Fibroblast of skin of left quadriceps (primary cell): Measurements from ENCODE around the gene JOSD1.
"Not testable (repeated sequence)": the region's sequence is repeated elsewhere in the genome, so short reads cannot be mapped to it uniquely, and the experiment has no call there.

Source experiments
- DNase-seq, 2 experiments: peaks; one replicate each; pipeline ENCODE4 v3.0.0-alpha.2; 2013; ENCODE audit warnings: low read depth in 2 of 2

JOSD1 gene

GRCh38 chr22:38684895-38685294 is 15.8 kb downstream of the JOSD1 start:
- DNase-seq: no peak

- peak; percentile 52 to 60 for DNase-seq
Measured at GRCh38 chr22:38681582-38682335, 19.0 kb downstream of the JOSD1 start, which contains the start of gene TOMM22. Gene TOMM22 (plus strand): TSS chr22:38681957. CDS start chr22:38681979, 22 bp downstream.

DNA sequence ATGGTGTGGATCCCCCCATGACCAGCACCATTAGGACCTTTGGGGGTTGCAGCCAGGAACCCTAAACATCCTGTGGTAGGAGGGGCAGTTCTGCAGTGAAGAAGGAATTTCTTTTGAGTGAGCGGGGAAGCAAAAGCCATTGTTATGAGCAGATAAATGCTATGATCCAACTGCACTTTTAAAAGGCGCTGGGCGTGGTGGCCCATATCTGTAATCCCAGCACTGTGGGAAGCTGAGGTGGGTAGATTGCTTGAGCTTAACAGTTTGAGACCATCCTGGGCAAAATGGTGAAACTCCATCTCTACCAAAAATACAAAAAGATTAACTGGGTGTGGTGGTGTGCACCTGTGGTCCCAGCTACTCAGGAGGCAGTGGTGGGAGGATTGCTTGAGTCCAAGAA is 24.9 kb downstream of the JOSD1 start:
- no peak for DNase-seq

- no peak for DNase-seq
Measured at GRCh38 chr22:38674888-38675287, 25.9 kb downstream of the JOSD1 start.

GRCh38 chr22:38657045-38657909 is 43.5 kb downstream of the JOSD1 start:
- no peak for DNase-seq

GRCh38 chr22:38656256-38657044 is 44.3 kb downstream of the JOSD1 start, which contains the start of the genes CBY1 and FAM227A:
Gene CBY1 (plus strand): TSS chr22:38656638. CDS start chr22:38668055, 11,417 bp downstream.
Gene FAM227A (minus strand): TSS chr22:38656392. CDS start chr22:38650168, 6,224 bp downstream.
- peak; percentile 64 to 69 for DNase-seq

GRCh38 chr22:38655519-38656255 is 45.1 kb downstream of the JOSD1 start:
- DNase-seq: peak; percentile 14 to 18

GRCh38 chr22:38653741-38654140 is 47.0 kb downstream of the JOSD1 start:
- no peak for DNase-seq

DNA sequence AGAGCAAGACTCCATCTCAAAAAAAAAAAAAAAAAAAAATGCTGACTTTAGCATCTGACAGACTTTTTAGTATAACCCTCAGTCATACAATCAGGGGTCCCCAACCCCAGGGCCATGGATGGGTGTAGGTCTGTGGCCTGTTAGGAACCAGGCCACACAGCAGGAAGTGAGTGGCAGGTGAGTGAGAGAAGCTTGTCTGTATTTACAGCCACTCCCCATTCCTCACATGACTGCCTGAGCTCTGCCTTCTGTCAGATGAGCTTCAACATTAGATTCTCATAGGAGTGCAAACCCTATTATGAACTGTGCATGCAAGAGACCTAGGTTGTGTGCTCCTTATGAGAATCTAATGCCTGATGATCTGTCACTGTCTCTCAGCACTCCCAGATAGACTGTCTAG is 47.9 kb downstream of the JOSD1 start:
- DNase-seq: no peak

DNA sequence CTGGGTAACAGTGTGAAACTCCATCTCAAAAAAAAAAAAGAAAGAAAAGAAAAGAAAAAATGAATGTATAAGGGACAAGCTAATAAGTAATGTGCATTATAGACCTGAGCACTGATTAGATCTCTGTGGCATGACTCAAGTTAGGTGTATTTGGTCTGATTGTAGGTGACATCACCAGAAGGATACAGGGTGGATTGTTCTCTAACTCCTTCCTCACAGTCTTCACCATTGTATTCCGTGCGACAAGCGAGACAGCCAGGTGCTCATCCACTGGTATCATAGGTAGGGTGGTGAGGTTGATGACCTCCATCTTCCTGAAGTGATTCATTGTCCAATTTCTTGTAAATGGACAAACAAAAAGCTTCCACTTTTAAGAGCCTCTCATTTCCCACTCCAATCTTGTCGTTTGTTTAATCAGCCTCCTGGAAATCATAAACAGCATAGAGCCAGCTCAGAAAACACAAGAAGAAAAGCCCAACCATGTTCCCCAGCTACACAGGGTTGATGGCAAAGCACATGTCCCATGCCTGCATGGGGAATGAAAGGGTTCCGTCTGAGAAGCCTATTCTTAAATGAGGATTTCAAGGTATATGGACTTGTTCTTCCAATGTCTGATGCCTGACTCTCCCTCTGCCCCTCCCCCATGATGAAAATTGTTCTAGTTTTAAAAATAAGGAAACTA is 50.8 kb downstream of the JOSD1 start:
- no peak for DNase-seq

DNA sequence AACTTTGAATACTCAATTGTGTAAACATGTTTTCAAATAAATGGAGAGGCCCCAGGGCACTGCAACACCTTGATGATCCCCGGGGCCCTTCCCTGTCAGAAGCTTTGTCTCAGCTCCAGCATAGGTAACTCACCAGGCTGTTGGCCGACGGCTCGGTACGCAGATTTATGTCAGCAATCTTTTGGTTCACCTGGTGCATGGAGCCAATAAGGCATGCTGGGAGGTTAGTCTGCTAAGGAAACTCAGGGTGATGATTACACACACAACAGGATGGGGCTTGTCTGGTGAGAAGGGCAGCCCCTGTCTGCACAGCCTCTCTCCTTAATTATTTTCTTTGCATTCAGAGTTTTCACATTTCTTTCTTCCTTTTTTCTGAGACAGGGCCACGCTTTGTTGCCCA is 55.3 kb downstream of the JOSD1 start:
- DNase-seq: no peak

DNA sequence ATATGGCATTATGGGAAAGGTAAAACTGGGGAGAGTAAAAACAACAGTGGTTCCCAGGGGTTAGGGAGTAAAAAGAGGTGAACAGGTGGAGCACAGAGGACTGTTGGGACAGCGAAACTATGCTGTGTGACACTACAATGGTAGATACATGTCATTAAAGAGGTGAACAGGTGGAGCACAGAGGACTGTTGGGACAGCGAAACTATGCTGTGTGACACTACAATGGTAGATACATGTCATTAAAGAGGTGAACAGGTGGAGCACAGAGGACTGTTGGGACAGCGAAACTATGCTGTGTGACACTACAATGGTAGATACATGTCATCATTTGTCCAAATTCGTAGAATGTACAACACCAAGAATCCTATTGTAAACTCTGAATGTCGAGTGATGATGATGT is 56.5 kb downstream of the JOSD1 start:
- DNase-seq: not testable (repeated sequence)

- DNase-seq: no peak
Measured at GRCh38 chr22:38641476-38642040, 59.2 kb downstream of the JOSD1 start.

DNA sequence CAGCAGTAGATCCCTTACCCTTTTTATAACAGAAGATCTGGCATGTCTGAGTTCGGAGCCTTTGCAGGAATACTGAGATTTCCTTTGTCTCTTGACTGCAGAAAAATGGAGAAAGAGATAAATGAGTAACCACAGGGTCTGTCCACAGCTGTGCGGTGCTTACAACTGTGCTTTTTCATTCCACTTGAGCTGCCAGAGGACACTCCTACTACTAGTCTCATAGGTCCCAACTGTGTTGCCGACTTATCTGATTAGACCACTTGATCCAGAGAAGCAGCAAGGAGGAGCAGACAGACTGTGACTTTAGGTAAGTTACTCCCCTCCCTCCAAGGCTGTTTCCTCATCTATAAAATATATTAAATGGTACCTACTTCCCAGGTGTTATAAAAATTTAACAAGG is 62.0 kb downstream of the JOSD1 start:
- DNase-seq: no peak

- DNase-seq: no peak
Measured at GRCh38 chr22:38638216-38638615, 62.5 kb downstream of the JOSD1 start.
